HCT116 (cell line): Measurements from ENCODE around the gene OCEL1. TPM values are rescaled to one million over a fixed set of nuclear protein-coding genes. Genes with fewer than 3 reads are reported as not detected.

Experiments
- ATAC-seq: fragments of 200-7000 bp; cut with Tn5 transposase; 2 replicates; pipeline ENCODE4 v1.9.1; 2020; ENCODE audit warnings: mild to moderate bottlenecking, moderate library complexity
- BruUV-seq: library from RNA; stranded (reverse); fragments of 400-500 nt; replicated peaks from 2 replicates; lab custom pipeline; 2021; lab: Mats Ljungman, UMichigan
- CTCF ChIA-PET: fragments of 300-600 bp; sonication (Branson Sonifier 250); formaldehyde crosslinking; loops from one replicate; lab custom pipeline; 2021; ENCODE audit warnings: antibody characterized with exemption; lab: Charles Lee
- POLR2A ChIA-PET: fragments of 300-600, 350-600 bp; sonication (Branson Sonifier 250); formaldehyde crosslinking; loops from one replicate; lab custom pipeline; 2021; ENCODE audit warnings: antibody characterized with exemption; lab: Charles Lee
- RAD21 ChIA-PET, 2 experiments: fragments of 300-600 bp; sonication (Branson Sonifier 250); formaldehyde crosslinking; loops; one replicate each; lab custom pipeline; 2023; ENCODE audit warnings: low total read pairs in 2 of 2; ENCODE audit not compliant: uncharacterized antibody in 2 of 2, unreplicated experiment in 2 of 2, low non-redundant PET in 1 of 2; lab: Charles Lee
- DNase-seq: peaks from one replicate; pipeline ENCODE4 v3.0.0-alpha.2; 2010; ENCODE audit warnings: low read depth, low spot score
- H2AFZ ChIP-seq: fragments of 200-600 bp; shearing (Covaris generic), sonication (generic); 2 replicates; pipeline ENCODE4 v1.6.1; 2017; ENCODE audit warnings: low read depth, mixed run types, mixed read lengths, antibody characterized with exemption, low read length; ENCODE audit not compliant: poor library complexity, severe bottlenecking
- H3K27ac ChIP-seq: 2 replicates; pipeline ENCODE4 v1.5.1; 2012; ENCODE audit warnings: low read depth, low read length
- H3K27me3 ChIP-seq: fragments of 200-600 bp; sonication (generic); 2 replicates; pipeline ENCODE4 v1.6.1; 2016; ENCODE audit warnings: mixed run types, low read length, mixed read lengths; ENCODE audit not compliant: insufficient read depth
- H3K36me3 ChIP-seq, 2 experiments: fragments of 200-500 bp in 1 of 2; fragments of 200-600 bp in 1 of 2; sonication (Bioruptor generic) in 1 of 2; sonication (generic) in 1 of 2; 2 replicates each; pipeline versions ENCODE4 v1.5.1 to v1.6.1; 2014 to 2016; ENCODE audit warnings: low read length in 2 of 2, inconsistent platforms in 1 of 2, mixed read lengths in 1 of 2, mixed run types in 1 of 2; ENCODE audit not compliant: insufficient read depth in 2 of 2, control insufficient read depth in 1 of 2
- H3K4me1 ChIP-seq, 2 experiments: fragments of 200-600 bp in 1 of 2; sonication (generic) in 1 of 2; 2 replicates each; pipeline versions ENCODE4 v1.5.1 to v1.6.1; 2012 to 2017; ENCODE audit warnings: low read length in 2 of 2, inconsistent platforms in 1 of 2, mild to moderate bottlenecking in 1 of 2, mixed read lengths in 1 of 2, mixed run types in 1 of 2, moderate library complexity in 1 of 2; ENCODE audit not compliant: insufficient read depth in 2 of 2, control insufficient read depth in 1 of 2
- H3K4me2 ChIP-seq: fragments of 200-600 bp; sonication (generic); 2 replicates; pipeline ENCODE4 v1.6.1; 2017; ENCODE audit warnings: mixed run types, low read length, mixed read lengths
- H3K4me3 ChIP-seq, 2 experiments: fragments of 200-600 bp in 1 of 2; sonication (generic) in 1 of 2; replicated peaks in 1 of 2; 2 replicates each; pipeline ENCODE4 v1.5.1; 2011 to 2016; ENCODE audit warnings: low read length in 2 of 2, control low read depth in 1 of 2, low read depth in 1 of 2, mild to moderate bottlenecking in 1 of 2, mixed read lengths in 1 of 2, mixed run types in 1 of 2
- H3K79me2 ChIP-seq: fragments of 200-600 bp; sonication (generic); 2 replicates; pipeline ENCODE4 v1.6.1; 2017; ENCODE audit warnings: mild to moderate bottlenecking, mixed run types, low read length, moderate library complexity, mixed read lengths; ENCODE audit not compliant: insufficient read depth
- H3K9ac ChIP-seq: fragments of 200-600 bp; sonication (generic); 2 replicates; pipeline ENCODE4 v1.6.1; 2016; ENCODE audit warnings: low read length, mixed read lengths
- H3K9me2 ChIP-seq: fragments of 200-600 bp; sonication (generic), shearing (Covaris generic); 2 replicates; pipeline ENCODE4 v1.6.1; 2017; ENCODE audit warnings: mixed run types, mild to moderate bottlenecking, moderate library complexity; ENCODE audit not compliant: insufficient read depth
- H3K9me3 ChIP-seq, 2 experiments: fragments of 200-500 bp in 1 of 2; fragments of 200-600 bp in 1 of 2; sonication (Bioruptor generic) in 1 of 2; sonication (generic) in 1 of 2; 2 replicates each; pipeline ENCODE4 v1.6.1; 2014 to 2017; ENCODE audit warnings: low read length in 2 of 2, mixed read lengths in 2 of 2, inconsistent platforms in 1 of 2, low read depth in 1 of 2, mild to moderate bottlenecking in 1 of 2, mixed run types in 1 of 2, moderate library complexity in 1 of 2; ENCODE audit not compliant: control insufficient read depth in 1 of 2, insufficient read depth in 1 of 2
- H4K20me1 ChIP-seq: fragments of 200-600 bp; sonication (generic), shearing (Covaris generic); 2 replicates; pipeline ENCODE4 v1.6.1; 2017; ENCODE audit warnings: mixed run types, mild to moderate bottlenecking, moderate library complexity; ENCODE audit not compliant: insufficient read depth
- CEBPB ChIP-seq: IDR thresholded peaks from 2 replicates; pipeline ENCODE4 v1.6.1; 2012; ENCODE audit warnings: low read depth
- CTCF ChIP-seq, 3 experiments: fragments of 200-600 bp in 1 of 3; sonication (generic) in 1 of 3; IDR thresholded peaks in 2 of 3; conservative IDR thresholded peaks in 1 of 3; 2 replicates each; pipeline ENCODE4 v1.5.1; 2012 to 2017; ENCODE audit warnings: low read depth in 2 of 3, low read length in 2 of 3, antibody characterized with exemption in 1 of 3, borderline replicate concordance in 1 of 3, control low read depth in 1 of 3, mild to moderate bottlenecking in 1 of 3, mixed read lengths in 1 of 3, mixed run types in 1 of 3, moderate library complexity in 1 of 3; ENCODE audit not compliant: insufficient read depth in 1 of 3
- JUND ChIP-seq: IDR thresholded peaks from 2 replicates; pipeline ENCODE4 v1.6.1; 2012
- POLR2AphosphoS5 ChIP-seq: IDR thresholded peaks from 2 replicates; pipeline ENCODE4 v1.6.1; 2011; ENCODE audit warnings: mild to moderate bottlenecking, low read depth, low read length, moderate library complexity
- ZBTB33 ChIP-seq: IDR thresholded peaks from 2 replicates; pipeline ENCODE4 v1.6.1; 2011; ENCODE audit warnings: mild to moderate bottlenecking, low read length, moderate library complexity; ENCODE audit not compliant: insufficient replicate concordance; ENCODE audit errors: extremely low read depth
- ZNF274 ChIP-seq: fragments of 200-500 bp; sonication (Bioruptor generic); IDR thresholded peaks from 2 replicates; pipeline ENCODE4 v1.6.1; 2014; ENCODE audit warnings: mild to moderate bottlenecking, low read depth, low read length, inconsistent platforms
- intact Hi-C: fragments of 100-400 bp; cut with micrococcal nuclease; formaldehyde crosslinking; loops from 2 replicates; pipeline ENCODE4 v1.10.0; 2022
- total RNA-seq: library from RNA; stranded (reverse); gene quantifications from one replicate; pipeline ENCODE4 v1.2.1, GENCODE V29; 2021; ENCODE audit not compliant: unreplicated experiment

OCEL1 gene
- total RNA-seq, 1 experiment from 2014 or later: 39.8 TPM

- POLR2A ChIA-PET: no interaction called here
- H3K4me3 ChIP-seq: no peak overlapping the region
- H4K20me1 ChIP-seq: no peaks in the 10 kb centered on the region
- RAD21 ChIA-PET: no interaction called here
- no TSS peak for BruUV-seq
- intact Hi-C loops: no loop called here
- no peaks in the 10 kb centered on the region for H3K9me3 ChIP-seq
- H2AFZ ChIP-seq: no peak overlapping the region
- ATAC-seq: no peak
- no peak overlapping the region for H3K27ac ChIP-seq
- H3K79me2 ChIP-seq: no peaks in the 10 kb centered on the region
- peaks cover 3 to 10% of the 10 kb centered on the region in 2 experiments; a peak in 3 of 4 replicates for H3K36me3 ChIP-seq
- H3K4me2 ChIP-seq: no peak overlapping the region
- TF ChIP-seq JUND: no peak
- TF ChIP-seq CTCF (IDR thresholded peaks at IDR 0.05 in 2 of 3, conservative IDR thresholded peaks at IDR 0.05 in 1 of 3; ENCODE audit: borderline replicate concordance in 1 of 3, insufficient read depth in 1 of 3, low read depth in 2 of 3, low read length in 2 of 3): peak in 1 of 3 experiments; percentile 13; a peak in 1 of 6 replicates
- TF ChIP-seq ZBTB33: no peak
- no peak for TF ChIP-seq ZNF274
- TF ChIP-seq POLR2AphosphoS5: no peak
- no peak for TF ChIP-seq CEBPB
- no peaks in the 10 kb centered on the region for H3K9me2 ChIP-seq
- DNase-seq: no peak
- CTCF ChIA-PET: no interaction called here
- no peak overlapping the region for H3K9ac ChIP-seq
- no peaks in the 10 kb centered on the region for H3K4me1 ChIP-seq
- no peaks in the 10 kb centered on the region for H3K27me3 ChIP-seq
These were observed 42.7 kb upstream of the OCEL1 start for GRCh38 chr19:17183271-17183761.
